Measurements from ENCODE around the gene ROCK1.
A peak's percentile ranks its signal among the peaks of the same experiment; 100 is the strongest.
"Not testable (repeated sequence)": the region's sequence is repeated elsewhere in the genome, so short reads cannot be mapped to it uniquely, and the experiment has no call there.

Gene ROCK1

GRCh38 chr18:21111346-21112139 is at the start of gene ROCK1:
ROCK1 (minus strand) TSS chr18:21111813; CDS start chr18:21110910, 903 bp downstream.
- peak; percentile 93 for DNase-seq

GRCh38 chr18:21155443-21155842 is 43.8 kb upstream of the ROCK1 start:
- no peak for DNase-seq

- DNase-seq, result no peak
Observed at GRCh38 chr18:21146016-21146415, 34.4 kb upstream of the ROCK1 start.

- no peak for DNase-seq
Observed at GRCh38 chr18:21145371-21145770, 33.8 kb upstream of the ROCK1 start.

DNA sequence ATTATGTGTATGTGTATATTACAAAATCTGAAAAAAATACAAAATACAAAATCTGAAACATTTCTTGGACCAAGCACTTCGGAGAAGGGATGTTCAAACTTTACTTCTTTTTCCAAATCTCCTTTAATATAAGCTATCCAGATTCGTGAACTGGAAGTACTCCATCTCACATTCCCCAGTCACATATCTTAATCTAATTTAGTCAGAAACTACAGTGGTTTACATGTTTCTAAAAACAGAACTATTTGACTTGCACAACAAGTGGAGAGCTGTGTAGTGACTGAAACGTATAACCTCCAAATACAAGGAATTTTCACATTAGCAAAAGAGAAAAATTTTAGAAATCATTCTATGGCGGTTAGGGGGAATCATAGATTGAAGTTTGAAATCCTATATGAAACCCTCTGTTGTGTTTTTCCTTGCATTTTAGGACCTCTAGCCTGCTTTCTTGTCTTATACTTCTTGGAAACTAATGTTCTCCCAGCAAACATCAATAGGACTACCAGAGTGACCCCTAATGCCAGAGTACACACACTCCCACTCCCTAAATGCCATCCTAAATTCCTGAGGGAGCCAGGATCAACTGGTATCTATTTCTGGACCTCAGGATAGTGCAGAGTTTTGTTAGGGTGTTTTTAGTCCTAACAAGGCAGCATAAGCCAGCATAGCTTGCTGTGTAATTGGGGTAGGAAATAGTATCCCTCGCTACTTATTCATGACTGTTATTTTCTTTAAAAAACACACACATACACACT is 30.2 kb upstream of the ROCK1 start:
- DNase-seq, result no peak

DNA sequence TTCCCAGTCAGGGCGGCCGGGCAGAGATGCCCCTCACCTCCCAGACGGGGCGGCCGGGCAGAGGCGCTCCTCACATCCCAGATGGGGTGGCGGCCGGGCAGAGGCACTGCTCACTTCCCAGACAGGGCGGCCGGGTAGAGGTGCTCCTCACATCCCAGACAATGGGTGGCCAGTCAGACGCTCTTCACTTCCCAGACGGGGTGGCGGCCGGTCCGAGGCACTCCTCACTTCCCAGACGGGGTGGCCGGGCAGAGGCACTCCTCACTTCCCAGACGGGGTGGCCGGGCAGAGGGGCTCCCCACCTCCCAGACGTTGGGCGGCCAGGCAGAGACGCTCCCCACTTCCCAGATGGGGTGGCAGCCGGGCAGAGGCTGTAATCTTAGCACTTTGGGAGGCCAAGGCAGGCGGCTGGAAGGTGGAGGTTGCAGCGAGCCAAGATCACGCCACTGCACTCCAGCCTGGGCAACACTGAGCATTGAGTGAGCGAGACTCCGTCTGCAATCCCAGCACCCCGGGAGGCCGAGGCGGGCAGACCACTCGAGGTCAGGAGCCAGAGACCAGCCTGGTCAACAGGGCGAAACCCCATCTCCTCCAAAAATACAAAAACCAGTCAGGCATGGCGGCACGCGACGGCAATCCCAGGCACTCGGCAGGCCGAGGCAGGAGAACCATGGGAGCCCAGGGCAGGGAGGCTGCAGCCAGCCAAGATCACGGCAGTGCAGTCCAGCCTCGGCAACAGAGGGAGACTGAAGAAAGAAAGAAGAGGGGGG is 26.3 kb upstream of the ROCK1 start:
- not testable (repeated sequence) for DNase-seq

GRCh38 chr18:21134895-21135294 is 23.3 kb upstream of the ROCK1 start:
- peak; percentile 17 to 31 for DNase-seq

DNA sequence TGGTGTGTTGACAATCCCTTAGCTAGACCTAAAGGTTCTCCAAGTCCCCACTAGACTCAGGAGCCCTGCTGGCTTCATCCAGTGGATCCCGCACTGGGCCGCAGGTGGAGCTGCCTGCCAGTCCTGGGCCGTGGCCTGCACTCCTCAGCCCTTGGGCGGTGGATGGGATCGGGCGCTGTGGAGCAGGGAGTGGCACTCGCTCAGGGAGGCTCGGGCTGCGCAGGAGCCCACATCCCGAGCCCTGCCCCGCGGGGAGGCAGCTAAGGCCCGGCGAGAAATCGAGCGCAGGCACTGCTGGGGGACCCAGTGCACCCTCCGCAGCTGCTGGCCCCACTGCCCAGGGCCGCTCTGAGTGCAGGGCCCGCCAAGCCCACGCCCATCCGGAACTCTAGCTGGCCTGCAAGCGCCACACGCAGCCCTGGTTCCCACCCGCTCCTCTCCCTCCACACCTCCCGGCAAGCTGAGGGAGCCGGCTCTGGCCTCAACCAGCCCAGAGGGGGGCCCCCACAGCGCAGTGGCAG is 20.8 kb upstream of the ROCK1 start:
- no peak for DNase-seq

GRCh38 chr18:21131698-21132227 is 20.1 kb upstream of the ROCK1 start:
- no peak for DNase-seq

DNA sequence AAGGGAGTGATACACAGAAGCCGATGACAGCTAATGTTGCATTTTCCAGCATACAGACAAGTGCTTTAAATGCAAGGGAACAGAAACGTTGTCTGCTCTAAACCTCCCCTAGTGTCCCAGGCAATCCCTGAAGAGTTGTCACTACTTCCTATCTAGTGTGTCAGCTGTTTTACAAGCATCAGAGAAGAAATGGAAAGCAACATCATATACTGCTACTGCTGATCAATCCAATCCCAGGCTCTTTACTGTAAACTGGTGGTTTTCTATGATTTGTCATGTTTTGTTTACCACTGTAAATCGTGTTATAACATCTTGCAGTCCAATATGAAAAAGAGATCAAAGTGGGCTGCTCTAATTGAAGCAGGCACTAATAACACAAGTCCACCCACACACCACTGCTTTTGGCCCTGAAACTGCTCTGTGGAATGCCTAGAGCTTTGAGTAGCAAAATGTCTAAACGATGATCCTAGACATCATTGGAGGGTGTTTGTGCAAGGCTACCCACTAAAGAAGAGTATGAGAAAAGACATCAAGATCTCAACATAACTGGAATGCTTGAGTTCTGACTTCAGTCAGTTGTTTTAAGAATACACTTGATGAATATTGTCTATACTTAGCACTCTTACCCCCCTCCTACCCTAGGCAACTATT is 18.1 kb upstream of the ROCK1 start:
- DNase-seq, result no peak

DNA sequence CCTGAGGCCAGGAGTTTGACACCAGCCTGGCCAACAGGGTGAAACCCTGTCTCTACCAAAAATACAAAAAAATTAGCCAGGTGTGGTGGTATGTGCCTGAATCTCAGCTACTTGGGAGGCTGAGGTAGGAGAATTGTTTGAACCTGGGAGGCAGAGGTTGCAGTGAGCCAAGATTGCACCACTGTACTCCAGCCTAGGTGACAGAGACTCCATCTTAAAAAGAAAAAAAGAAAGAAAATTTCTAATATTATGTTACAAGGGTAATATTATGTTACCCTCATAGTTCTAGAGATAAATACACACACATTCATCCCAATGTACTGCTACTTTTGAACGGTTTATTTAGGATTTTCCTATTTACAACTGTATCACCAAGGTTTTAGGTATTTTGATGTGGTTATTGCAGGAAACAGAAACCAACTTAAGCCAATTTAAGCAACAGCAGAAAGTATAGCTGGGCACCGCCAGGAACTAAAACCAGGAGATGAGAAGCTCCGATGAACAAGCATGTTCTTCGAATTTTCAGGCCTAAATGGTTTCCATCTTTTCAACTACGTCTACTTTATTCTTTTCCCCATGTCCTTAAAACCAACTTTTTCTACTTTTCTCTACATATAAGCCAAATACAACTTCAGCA is 11.8 kb upstream of the ROCK1 start:
- DNase-seq, result no peak

- no peak for DNase-seq
Observed at GRCh38 chr18:21118806-21119205, 7.2 kb upstream of the ROCK1 start.

- DNase-seq, result no peak
Observed at GRCh38 chr18:21117409-21118131, 6.0 kb upstream of the ROCK1 start.

DNA sequence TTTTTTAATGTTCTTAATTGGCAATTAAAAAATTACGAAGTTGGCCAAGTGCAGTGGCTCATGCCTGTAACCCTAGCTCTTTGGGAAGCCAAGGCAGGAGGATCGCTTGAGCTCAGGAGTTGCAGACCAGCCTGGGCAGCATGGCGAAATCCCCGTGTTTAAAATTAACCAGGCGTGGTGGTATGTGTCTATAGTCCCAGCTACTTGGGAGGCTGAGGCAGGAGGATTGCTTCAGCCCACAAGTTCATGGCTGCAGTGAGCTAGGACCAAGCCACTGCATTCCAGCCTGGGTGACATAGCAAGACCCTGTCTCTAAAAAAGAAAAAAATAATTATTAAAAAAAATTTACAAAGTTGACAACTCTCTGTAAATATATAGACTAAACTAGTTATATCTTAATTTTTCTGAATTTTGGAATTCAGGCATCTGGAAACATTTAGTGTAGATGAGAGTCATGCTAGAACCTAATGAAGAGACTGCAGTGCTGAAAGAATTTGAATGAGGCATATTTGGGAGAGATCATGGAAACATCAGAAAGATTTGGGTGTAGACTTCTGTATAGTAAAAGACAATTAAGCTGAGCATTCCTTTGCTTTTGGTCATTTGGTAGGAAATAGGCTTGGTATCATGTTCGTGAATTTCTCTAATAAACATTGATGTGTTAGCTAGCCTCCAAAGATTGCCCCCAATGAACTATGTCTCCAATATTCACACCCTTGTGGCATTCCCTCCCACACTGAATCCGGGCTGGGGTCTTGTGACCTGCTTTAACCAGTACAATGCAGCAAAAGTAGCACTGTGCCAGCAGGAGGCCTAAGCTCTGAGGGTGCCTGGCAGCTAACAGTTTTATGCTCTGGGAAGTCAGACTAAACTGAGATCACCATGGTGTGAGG is 4.2 kb upstream of the ROCK1 start:
- no peak for DNase-seq

- no peak for DNase-seq
Observed at GRCh38 chr18:21112543-21113105, 1.0 kb upstream of the ROCK1 start.

DNA sequence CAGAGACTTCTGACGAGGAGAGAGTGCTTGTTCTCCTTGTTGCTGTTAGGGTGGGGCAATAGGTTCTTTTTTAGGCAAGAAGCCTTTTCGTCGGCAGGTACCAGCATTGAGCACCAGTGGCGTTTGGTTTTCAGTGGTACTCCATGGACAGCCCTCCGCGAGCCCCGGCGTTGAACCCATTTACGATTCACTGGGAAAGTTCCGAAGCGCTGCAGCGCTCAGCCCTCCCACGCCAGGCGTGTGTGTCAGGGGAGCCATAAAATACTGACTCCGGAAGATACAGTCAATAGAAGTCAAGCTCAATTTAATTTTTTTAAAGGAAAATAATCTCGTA is 494 bp upstream of the ROCK1 start:
- DNase-seq, result peak in 1 of 2 experiments; percentile 58

DNA sequence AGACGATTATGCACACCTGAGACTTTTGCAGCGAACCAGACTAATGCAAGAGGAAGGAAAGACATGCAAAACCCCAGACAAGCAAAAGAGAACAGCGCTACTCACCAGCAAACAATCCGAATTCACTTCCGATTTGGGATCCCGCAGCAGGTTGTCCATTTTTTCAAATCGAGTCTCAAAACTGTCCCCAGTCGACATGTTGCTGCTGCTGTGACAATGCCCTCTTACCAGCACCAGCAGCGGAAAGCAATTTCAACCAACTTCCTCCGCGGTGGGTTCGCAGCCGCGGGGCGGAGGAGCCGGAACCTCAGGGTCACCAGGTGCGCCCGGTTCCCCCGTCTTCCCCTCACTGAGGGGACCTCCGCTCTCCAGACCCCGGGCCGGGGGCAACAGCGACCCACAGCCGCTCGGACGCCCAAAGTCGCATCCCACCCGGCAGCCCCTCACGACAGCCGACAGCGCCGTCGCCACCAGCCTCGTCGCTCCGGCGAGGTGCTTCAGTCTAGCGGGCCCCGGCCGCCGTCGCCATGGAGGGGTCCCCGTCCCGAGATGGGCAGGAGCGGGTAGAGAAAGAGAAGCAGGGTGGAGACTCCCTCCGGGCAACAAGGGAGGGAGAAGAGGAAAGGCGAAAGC is 784 bp downstream of the ROCK1 start:
- DNase-seq, result peak; percentile 44 to 45

DNA sequence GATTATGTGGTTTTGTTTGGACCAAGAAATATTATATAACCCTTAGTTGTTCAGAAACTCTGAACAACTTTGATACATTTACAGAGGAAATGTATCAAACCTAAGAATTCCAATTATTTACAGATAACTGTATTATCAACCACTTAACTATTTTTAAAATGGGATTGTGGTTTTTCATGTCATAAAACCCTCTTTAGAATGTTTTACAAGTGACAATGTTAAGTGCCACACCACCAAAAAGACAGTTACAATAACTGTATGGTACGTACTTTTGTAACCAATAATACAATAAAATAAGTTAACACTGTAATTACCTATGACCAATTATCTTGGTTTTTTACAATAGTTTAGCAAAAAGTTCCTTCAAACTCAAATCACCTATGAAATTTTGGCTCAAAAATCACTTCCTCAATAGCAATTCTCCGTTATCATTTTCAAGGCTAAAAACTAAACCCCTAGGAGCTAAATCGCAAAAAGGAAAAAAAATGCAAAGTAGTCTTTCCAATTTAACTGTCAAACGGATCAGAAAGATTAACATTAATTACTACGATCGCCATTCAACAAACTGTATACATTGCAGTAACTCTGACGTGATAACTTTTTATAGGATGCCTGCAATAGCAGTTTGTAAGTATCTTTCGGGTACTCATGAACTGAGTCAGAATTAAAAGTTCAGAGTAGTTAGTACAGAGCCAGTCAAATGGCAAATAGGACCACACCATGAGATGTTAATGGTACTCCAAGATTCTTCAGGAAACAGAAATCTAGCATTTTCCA is 1.5 kb downstream of the ROCK1 start:
- DNase-seq, result no peak

GRCh38 chr18:21105936-21106335 is 5.7 kb downstream of the ROCK1 start:
- DNase-seq, result no peak
